ENCODE measurements around the gene FAM169A. TPM values are rescaled to one million over a fixed set of nuclear protein-coding genes. Genes with fewer than 3 reads are reported as not detected.
"Not testable (repeated sequence)": the region's sequence is repeated elsewhere in the genome, so short reads cannot be mapped to it uniquely, and the experiment has no call there.

The FAM169A gene
- total and polyA plus RNA-seq, 4 donors: 0.13 to 2.2 (median 0.63) TPM

DNA sequence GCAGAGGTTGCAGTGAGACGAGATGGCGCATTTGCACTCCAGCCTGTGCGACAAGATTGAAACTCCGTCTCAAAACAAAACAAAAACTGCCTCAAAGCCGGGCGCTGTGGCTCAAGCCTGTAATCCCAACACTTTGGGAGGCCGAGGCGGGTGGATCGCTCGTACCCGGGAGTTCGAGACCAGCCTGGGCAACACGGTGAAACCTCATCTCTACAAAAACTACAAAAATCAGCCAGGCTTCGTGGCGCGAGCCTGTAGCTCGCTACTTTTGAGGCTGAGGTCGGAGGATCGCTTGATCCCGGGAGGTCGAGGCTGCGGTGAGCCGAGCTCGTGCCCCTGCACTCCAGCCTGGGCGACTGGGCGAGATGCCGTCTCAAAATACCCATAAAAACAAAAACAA is 100.3 kb downstream of the FAM169A start:
- no peak for DNase-seq
- Histone ChIP-seq H3K4me3 (ENCODE audit: low read length in 2 of 2) (peak overlapping the region; percentile 69 to 73), H3K36me3 (ENCODE audit: control insufficient read depth in 1 of 2, insufficient read depth in 2 of 2, low read length in 1 of 2) (peaks cover 0 to 2% of the 10 kb centered on the region in 2 donors), H3K9me3 (ENCODE audit: control insufficient read depth, low read length) (no peaks in the 10 kb centered on the region), H3K27ac (ENCODE audit: low read depth in 1 of 2, low read length in 2 of 2) (no peak overlapping the region), H3K4me1 (ENCODE audit: control insufficient read depth in 1 of 2, insufficient read depth in 2 of 2, low read length in 2 of 2) (no peaks in the 10 kb centered on the region), H3K27me3 (ENCODE audit: control insufficient read depth in 1 of 2, insufficient read depth in 2 of 2, low read length in 1 of 2) (no peaks in the 10 kb centered on the region)
- ATAC-seq (ENCODE audit: low FRiP score): no peak
- WGBS, 2 donors: 65 to 74% methylated on average over 27 of the region's 27 CpGs
- intact Hi-C loops (cut with DNase I): loop anchor here (2.0 to 10.0 kb wide), 4 partner anchors 81 to 571 kb away; partner anchors contain the start of genes HMGCR (in 2 of the 2) and HEXB (in 1 of the 2)

DNA sequence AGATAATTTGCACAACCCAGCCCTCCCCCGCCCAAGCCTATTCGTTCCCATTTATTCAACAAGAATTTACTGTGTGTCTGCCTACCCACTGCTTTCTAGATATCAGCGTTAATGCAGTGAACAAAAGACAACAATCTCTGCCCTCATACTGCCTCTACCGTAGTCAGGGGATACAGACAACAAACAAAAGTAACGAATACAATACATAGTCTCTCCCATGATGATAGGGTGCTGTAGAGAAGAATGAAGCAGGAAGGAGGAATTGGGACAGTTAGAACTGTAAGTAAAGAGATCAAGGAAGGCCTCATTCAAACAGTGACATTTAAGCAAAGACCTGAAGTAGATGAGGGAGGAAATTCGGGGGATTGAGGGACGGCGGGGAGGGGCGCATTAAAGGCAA is 101.0 kb downstream of the FAM169A start:
- no peak overlapping the region for H3K4me3 ChIP-seq (ENCODE audit: low read length in 2 of 2)
- no peaks in the 10 kb centered on the region for H3K9me3 ChIP-seq (ENCODE audit: control insufficient read depth, low read length)
- WGBS, 2 donors: 71 to 77% methylated on average over 9 of the region's 9 CpGs
- H3K4me1 ChIP-seq (ENCODE audit: control insufficient read depth in 1 of 2, insufficient read depth in 2 of 2, low read length in 2 of 2): no peaks in the 10 kb centered on the region
- no peaks in the 10 kb centered on the region for H3K27me3 ChIP-seq (ENCODE audit: control insufficient read depth in 1 of 2, insufficient read depth in 2 of 2, low read length in 1 of 2)
- ATAC-seq (ENCODE audit: low FRiP score) (no peak), DNase-seq (no peak)
- H3K36me3 ChIP-seq (ENCODE audit: control insufficient read depth in 1 of 2, insufficient read depth in 2 of 2, low read length in 1 of 2): peaks cover 0 to 2% of the 10 kb centered on the region in 2 donors
- no peak overlapping the region for H3K27ac ChIP-seq (ENCODE audit: low read depth in 1 of 2, low read length in 2 of 2)
- intact Hi-C loops (cut with DNase I): loop anchor here (5.0 to 10.0 kb wide), 3 partner anchors 152 to 572 kb away; partner anchors contain the start of gene HMGCR (in 2 of the 2)

GRCh38 chr5:74763504-74763903 is 102.7 kb downstream of the FAM169A start:
- Histone ChIP-seq H3K4me1 (ENCODE audit: control insufficient read depth in 1 of 2, insufficient read depth in 2 of 2, low read length in 2 of 2) (no peaks in the 10 kb centered on the region), H3K36me3 (ENCODE audit: control insufficient read depth in 1 of 2, insufficient read depth in 2 of 2, low read length in 1 of 2) (peaks cover under 1 to 3% of the 10 kb centered on the region in 2 donors), H3K27me3 (ENCODE audit: control insufficient read depth in 1 of 2, insufficient read depth in 2 of 2, low read length in 1 of 2) (no peaks in the 10 kb centered on the region), H3K4me3 (ENCODE audit: low read length in 2 of 2) (no peak overlapping the region), H3K9me3 (ENCODE audit: control insufficient read depth, low read length) (no peaks in the 10 kb centered on the region), H3K27ac (ENCODE audit: low read depth in 1 of 2, low read length in 2 of 2) (no peak overlapping the region)
- intact Hi-C loops (cut with DNase I): loop anchor here in 1 of 2 donors (10.0 kb wide), 1 partner anchor 571 kb away; the partner anchor contains the start of gene HMGCR
- ATAC-seq (ENCODE audit: low FRiP score) (no peak), DNase-seq (no peak)

GRCh38 chr5:74762599-74762998 is 103.6 kb downstream of the FAM169A start:
- H3K36me3 ChIP-seq (ENCODE audit: control insufficient read depth in 1 of 2, insufficient read depth in 2 of 2, low read length in 1 of 2): peaks cover 3 to 7% of the 10 kb centered on the region in 2 donors
- no peak for DNase-seq
- no peaks in the 10 kb centered on the region for H3K9me3 ChIP-seq (ENCODE audit: control insufficient read depth, low read length)
- no peaks in the 10 kb centered on the region for H3K27me3 ChIP-seq (ENCODE audit: control insufficient read depth in 1 of 2, insufficient read depth in 2 of 2, low read length in 1 of 2)
- intact Hi-C loops (cut with DNase I): loop anchor here in 1 of 2 donors (10.0 kb wide), 1 partner anchor 572 kb away; the partner anchor contains the start of gene HMGCR
- H3K27ac ChIP-seq (ENCODE audit: low read depth in 1 of 2, low read length in 2 of 2): no peak overlapping the region
- no peak for ATAC-seq (ENCODE audit: low FRiP score)
- no peak overlapping the region for H3K4me3 ChIP-seq (ENCODE audit: low read length in 2 of 2)
- H3K4me1 ChIP-seq (ENCODE audit: control insufficient read depth in 1 of 2, insufficient read depth in 2 of 2, low read length in 2 of 2): no peaks in the 10 kb centered on the region
- 95% methylated on average over 2 of the region's 2 CpGs for WGBS, 2 donors

DNA sequence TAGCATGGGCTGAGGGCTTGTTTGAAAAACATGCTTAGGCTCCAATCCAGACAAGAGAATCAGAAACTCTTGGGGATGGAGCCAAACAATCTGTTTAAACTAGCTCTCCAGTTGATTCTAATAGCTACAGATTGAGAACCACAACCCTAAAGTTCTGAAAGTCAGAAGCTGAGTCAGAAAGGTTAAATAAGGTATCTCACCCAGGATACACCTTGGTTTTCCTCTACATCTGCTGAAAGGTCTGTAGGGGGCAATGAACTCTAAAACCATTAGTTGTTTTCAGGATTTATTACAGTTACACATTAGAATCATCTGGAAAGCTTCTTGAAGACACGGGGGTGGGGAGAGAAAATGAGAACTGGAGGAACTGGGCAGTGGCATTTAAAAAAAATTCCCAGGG is 104.9 kb downstream of the FAM169A start:
- Histone ChIP-seq H3K27ac (ENCODE audit: low read depth in 1 of 2, low read length in 2 of 2) (no peak overlapping the region), H3K36me3 (ENCODE audit: control insufficient read depth in 1 of 2, insufficient read depth in 2 of 2, low read length in 1 of 2) (peaks cover 5 to 7% of the 10 kb centered on the region in 2 donors), H3K4me1 (ENCODE audit: control insufficient read depth in 1 of 2, insufficient read depth in 2 of 2, low read length in 2 of 2) (no peaks in the 10 kb centered on the region), H3K27me3 (ENCODE audit: control insufficient read depth in 1 of 2, insufficient read depth in 2 of 2, low read length in 1 of 2) (no peaks in the 10 kb centered on the region), H3K4me3 (ENCODE audit: low read length in 2 of 2) (no peak overlapping the region), H3K9me3 (ENCODE audit: control insufficient read depth, low read length) (no peaks in the 10 kb centered on the region)
- 79 to 87% methylated on average over 1 of the region's 1 CpG for WGBS, 2 donors
- DNase-seq (no peak), ATAC-seq (ENCODE audit: low FRiP score) (no peak)
- intact Hi-C loops (cut with DNase I): loop anchor here in 1 of 2 donors (10.0 kb wide), 1 partner anchor 574 kb away; the partner anchor contains the start of gene HMGCR

DNA sequence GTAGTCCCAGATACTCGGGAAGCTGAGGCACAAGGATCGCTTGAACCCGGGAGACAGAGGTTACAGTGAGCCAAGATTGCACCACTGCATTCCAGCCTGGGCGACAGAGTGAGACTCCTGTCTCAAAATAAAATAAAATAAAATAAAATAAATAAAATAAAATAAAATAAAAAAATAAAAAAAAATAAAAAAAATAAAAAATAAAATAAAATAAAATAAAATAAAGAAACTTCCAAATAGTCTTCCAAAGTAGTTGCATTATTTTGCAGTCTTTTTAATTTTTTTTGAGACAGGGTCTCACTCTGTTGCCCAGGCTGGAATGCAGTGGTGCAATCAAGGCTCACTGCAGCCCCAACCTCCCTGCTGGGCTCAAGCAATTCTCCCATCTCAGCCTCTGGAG is 117.4 kb downstream of the FAM169A start:
- WGBS, 2 donors: 96 to 98% methylated on average over 4 of the region's 4 CpGs
- H3K9me3 ChIP-seq (ENCODE audit: control insufficient read depth, low read length); H3K27me3 ChIP-seq (ENCODE audit: control insufficient read depth in 1 of 2, insufficient read depth in 2 of 2, low read length in 1 of 2); H3K36me3 ChIP-seq (ENCODE audit: control insufficient read depth in 1 of 2, insufficient read depth in 2 of 2, low read length in 1 of 2); H3K27ac ChIP-seq (ENCODE audit: low read depth in 1 of 2, low read length in 2 of 2); ATAC-seq (ENCODE audit: low FRiP score); H3K4me1 ChIP-seq (ENCODE audit: control insufficient read depth in 1 of 2, insufficient read depth in 2 of 2, low read length in 2 of 2); intact Hi-C loops (cut with DNase I); H3K4me3 ChIP-seq (ENCODE audit: low read length in 2 of 2); DNase-seq: not testable (repeated sequence)

DNA sequence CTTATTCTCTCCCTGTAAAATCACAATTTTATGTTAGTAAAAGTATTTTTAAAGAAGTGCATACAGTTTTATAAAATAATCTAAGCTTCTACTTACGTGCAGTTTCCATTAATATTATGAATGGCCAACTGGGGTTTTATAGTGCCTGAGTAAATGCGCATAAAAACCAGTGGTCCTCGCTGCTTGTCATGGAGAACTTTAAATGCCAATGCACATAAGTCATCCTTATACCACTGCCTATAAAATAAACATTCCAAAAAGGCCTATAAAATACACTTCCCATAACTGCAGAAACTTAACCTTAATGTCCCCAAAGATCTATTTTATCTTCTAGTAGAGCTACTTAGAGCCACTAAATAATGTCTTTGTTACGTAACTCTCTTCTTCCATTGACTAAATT is 127.8 kb downstream of the FAM169A start:
- Histone ChIP-seq H3K27ac (ENCODE audit: low read depth in 1 of 2, low read length in 2 of 2) (no peak overlapping the region), H3K36me3 (ENCODE audit: control insufficient read depth in 1 of 2, insufficient read depth in 2 of 2, low read length in 1 of 2) (peaks cover 1 to 10% of the 10 kb centered on the region in 2 donors), H3K4me3 (ENCODE audit: low read length in 2 of 2) (no peak overlapping the region), H3K4me1 (ENCODE audit: control insufficient read depth in 1 of 2, insufficient read depth in 2 of 2, low read length in 2 of 2) (no peaks in the 10 kb centered on the region), H3K27me3 (ENCODE audit: control insufficient read depth in 1 of 2, insufficient read depth in 2 of 2, low read length in 1 of 2) (no peaks in the 10 kb centered on the region), H3K9me3 (ENCODE audit: control insufficient read depth, low read length) (no peaks in the 10 kb centered on the region)
- DNase-seq (no peak), ATAC-seq (ENCODE audit: low FRiP score) (no peak)
- 77 to 87% methylated on average over 4 of the region's 4 CpGs for WGBS, 2 donors
- intact Hi-C loops (cut with DNase I): no loop called here

DNA sequence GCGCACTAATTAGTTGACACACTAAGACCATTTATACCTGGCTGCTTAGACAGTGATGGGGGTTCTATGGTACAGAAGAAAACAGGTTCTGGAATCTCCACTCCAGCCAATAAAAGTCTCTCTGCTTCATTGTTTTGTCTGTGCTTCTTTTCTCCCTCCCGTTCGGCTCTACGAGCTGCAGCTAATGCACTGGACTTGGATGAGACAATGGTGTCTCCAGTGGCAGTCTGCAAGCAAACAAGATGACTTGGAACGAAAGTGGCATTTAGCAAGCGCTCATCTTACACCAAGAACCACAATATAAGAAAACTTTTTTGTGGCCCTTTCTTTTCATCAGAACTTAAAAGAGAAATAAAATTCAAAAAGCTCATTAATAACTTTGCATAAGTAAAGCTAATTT is 129.4 kb downstream of the FAM169A start:
- no peak for ATAC-seq (ENCODE audit: low FRiP score)
- Histone ChIP-seq H3K27me3 (ENCODE audit: control insufficient read depth in 1 of 2, insufficient read depth in 2 of 2, low read length in 1 of 2) (no peaks in the 10 kb centered on the region), H3K4me1 (ENCODE audit: control insufficient read depth in 1 of 2, insufficient read depth in 2 of 2, low read length in 2 of 2) (no peaks in the 10 kb centered on the region), H3K4me3 (ENCODE audit: low read length in 2 of 2) (no peak overlapping the region), H3K9me3 (ENCODE audit: control insufficient read depth, low read length) (no peaks in the 10 kb centered on the region), H3K36me3 (ENCODE audit: control insufficient read depth in 1 of 2, insufficient read depth in 2 of 2, low read length in 1 of 2) (peaks cover 1 to 10% of the 10 kb centered on the region in 2 donors), H3K27ac (ENCODE audit: low read depth in 1 of 2, low read length in 2 of 2) (no peak overlapping the region)
- DNase-seq: no peak
- intact Hi-C loops (cut with DNase I): no loop called here
- WGBS, 2 donors: 81 to 87% methylated on average over 6 of the region's 6 CpGs

Data from aorta (tissue), 5 donors.